Measurements from ENCODE around the gene BAG2. TPM values are rescaled to one million over a fixed set of nuclear protein-coding genes. Genes with fewer than 3 reads are reported as not detected.

BAG2 gene
- total RNA-seq, 1 donor from 2014 or later, result 8.8 TPM

DNA sequence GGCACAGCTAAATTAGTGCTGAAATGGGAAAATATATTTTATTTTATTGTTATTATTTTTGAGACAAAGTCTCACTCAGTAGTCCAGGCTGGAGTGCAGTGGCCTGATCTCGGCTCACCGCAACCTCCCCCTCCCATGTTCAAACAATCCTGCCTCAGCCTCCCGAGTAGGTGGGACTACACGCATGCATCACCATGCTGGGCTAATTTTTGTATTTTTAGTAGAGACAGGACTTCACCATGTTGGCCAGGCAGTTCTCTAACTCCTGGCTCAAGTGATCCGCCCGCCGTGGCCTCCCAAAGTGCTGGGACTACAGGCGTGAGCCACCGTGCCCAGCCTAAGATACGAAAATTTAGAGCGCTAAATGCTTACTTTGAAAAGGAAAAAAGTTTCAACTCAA lies 45.1 kb downstream of the BAG2 start:
- Histone ChIP-seq H3K4me1 (peaks cover 36% of the 10 kb centered on the region), H3K9me3 (no peaks in the 10 kb centered on the region), H3K36me3 (no peaks in the 10 kb centered on the region), H3K4me3 (no peak overlapping the region), H3K27ac (no peak overlapping the region), H3K27me3 (no peaks in the 10 kb centered on the region)
- TF ChIP-seq POLR2A (IDR thresholded peaks at IDR 0.05), result no peak
- TF ChIP-seq, protein P1, sequence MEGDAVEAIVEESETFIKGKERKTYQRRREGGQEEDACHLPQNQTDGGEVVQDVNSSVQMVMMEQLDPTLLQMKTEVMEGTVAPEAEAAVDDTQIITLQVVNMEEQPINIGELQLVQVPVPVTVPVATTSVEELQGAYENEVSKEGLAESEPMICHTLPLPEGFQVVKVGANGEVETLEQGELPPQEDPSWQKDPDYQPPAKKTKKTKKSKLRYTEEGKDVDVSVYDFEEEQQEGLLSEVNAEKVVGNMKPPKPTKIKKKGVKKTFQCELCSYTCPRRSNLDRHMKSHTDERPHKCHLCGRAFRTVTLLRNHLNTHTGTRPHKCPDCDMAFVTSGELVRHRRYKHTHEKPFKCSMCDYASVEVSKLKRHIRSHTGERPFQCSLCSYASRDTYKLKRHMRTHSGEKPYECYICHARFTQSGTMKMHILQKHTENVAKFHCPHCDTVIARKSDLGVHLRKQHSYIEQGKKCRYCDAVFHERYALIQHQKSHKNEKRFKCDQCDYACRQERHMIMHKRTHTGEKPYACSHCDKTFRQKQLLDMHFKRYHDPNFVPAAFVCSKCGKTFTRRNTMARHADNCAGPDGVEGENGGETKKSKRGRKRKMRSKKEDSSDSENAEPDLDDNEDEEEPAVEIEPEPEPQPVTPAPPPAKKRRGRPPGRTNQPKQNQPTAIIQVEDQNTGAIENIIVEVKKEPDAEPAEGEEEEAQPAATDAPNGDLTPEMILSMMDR (IDR thresholded peaks at IDR 0.05), result no peak
- no peak for TF ChIP-seq POLR2AphosphoS5 (IDR thresholded peaks at IDR 0.05; ENCODE audit: insufficient read depth in 1 of 2, low read depth in 1 of 2)
- no peak for DNase-seq (ENCODE audit: extremely low spot score in 2 of 2)
- intact Hi-C loops (cut with DNase I), result no loop called here

DNA sequence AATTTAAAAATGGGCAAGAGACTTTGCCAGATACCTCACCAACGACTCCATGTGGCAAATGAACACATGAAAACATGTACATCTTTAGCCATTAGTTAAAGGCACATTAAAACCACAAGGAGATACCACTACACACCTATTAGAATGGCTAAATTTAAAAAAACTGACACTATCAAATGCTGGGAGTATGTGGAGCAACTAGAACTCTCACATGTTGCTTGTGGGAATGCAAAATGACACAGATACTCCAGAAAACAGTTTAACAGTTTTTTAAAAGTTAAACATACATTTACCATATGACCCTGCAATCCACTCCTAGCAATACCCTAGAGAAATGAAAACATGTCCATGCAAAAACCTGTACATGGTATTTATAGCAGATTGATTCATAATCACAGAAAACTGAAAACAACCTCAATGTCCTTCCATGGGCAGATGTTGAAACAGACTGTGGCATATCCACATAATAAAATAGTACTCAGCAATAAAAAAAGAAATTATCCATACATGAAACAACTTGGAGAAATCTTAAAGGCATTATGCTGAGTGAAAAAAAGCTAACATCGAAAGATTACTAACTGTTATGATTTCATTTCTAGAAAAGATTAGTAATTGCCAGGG lies 48.1 kb downstream of the BAG2 start:
- DNase-seq (ENCODE audit: extremely low spot score in 2 of 2), result no peak
- Histone ChIP-seq H3K27me3 (no peaks in the 10 kb centered on the region), H3K9me3 (no peaks in the 10 kb centered on the region), H3K4me3 (no peak overlapping the region), H3K27ac (no peak overlapping the region), H3K4me1 (peaks cover 46% of the 10 kb centered on the region), H3K36me3 (no peaks in the 10 kb centered on the region)
- intact Hi-C loops (cut with DNase I), result loop anchor here (5.0 kb wide), 1 partner anchor 42 kb away; no protein-coding TSS in a partner anchor
- TF ChIP-seq POLR2AphosphoS5 (IDR thresholded peaks at IDR 0.05; ENCODE audit: insufficient read depth in 1 of 2, low read depth in 1 of 2) (no peak), POLR2A (IDR thresholded peaks at IDR 0.05) (no peak)

DNA sequence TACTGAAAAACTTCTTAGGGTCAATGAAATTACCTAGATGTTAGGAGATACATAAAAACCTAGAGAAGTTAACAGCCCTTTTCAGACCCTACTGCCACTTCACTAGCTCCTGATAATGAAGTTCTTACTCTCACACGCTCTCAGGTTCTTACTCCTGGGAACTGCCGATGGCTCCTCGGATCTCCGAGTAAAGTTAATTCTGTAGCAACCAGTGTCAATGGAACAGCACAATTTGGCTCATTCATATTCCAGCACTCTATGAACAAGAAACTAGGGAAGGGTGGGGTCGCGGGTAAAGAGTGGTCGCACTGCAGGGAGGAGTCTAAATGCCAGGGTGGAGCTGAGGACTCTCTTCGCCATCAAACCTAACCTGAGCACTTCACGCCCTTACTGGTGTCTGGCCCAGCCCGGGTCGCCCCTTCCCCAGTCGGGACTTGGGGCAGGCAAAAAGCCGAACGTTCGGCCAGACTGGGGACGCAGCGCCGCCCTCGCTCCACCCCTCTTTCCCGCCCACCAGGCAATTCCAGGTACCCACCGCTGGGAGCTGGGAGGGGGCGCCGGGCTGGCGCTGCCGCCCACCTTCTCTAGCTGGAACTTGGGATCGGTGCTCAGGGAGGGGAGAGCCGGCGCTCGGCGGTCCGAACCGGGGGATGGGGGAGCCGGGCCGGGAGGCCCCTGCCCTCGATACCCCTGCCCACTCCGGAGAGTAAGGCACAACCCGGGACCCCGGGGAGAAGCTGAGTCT lies 49.2 kb downstream of the BAG2 start:
- TF ChIP-seq POLR2A (IDR thresholded peaks at IDR 0.05), result no peak
- TF ChIP-seq, protein P1 (IDR thresholded peaks at IDR 0.05), result peak in 2 of 3 experiments; percentile 29 to 48

DNA sequence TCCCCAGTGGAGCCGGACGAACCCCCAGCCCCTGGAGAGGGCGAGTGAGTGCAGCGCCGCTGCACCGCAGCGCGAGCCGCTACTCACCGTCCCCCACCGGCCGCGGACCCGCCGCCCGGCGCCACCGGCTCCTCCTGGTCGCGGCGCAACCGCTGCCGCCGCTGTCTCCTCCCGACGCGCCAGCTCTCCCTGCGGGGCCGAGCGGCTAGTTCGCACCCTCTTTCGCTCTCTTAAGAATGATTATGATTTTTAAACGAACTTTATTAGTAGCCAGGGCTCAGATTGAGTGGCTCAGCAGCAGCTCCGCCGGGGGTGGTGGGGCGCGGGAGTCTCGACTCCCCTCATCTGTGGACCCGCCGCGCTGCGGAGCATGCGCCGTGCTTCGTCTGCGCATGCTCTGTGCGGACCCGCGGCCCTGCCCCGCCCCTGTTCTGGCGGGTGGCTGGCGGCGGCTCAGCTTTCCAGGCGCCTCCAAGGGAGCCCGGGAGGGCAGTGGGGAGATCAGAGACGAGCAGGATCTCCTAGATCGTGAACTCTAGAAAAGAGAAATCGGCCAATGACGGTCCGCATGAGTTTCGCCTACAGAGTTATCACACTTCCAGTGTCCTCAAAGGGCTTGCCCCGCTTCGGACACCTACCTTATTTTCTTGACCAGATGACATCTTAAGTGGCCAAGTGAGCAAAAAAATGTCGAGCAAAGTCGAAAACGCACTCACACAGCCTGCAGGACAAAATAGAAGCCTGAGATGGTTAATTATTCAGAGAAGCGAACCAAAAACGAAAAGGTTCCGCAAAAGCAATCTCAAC lies 50.0 kb downstream of the BAG2 start, which contains the start of gene RAB23:
TSS of gene RAB23 (minus strand) at position 372 of the 807 bp plus-strand sequence. CDS start 11,927 bp downstream, outside the sequence.
- Histone ChIP-seq H3K4me1 (peaks cover 35% of the 10 kb centered on the region), H3K36me3 (no peaks in the 10 kb centered on the region), H3K4me3 (peak within 1 kb of the TSS; percentile 87 to 99), H3K27me3 (no peaks in the 10 kb centered on the region), H3K27ac (peak within 1 kb of the TSS; percentile 97), H3K9me3 (no peaks in the 10 kb centered on the region)
- no peak for DNase-seq (ENCODE audit: extremely low spot score in 2 of 2)
- intact Hi-C loops (cut with DNase I), result loop anchor here (2.0 to 5.0 kb wide), 2 partner anchors 40 to 49 kb away; partner anchors contain the start of gene BAG2
- TF ChIP-seq, protein P1 (IDR thresholded peaks at IDR 0.05), result no peak
- TF ChIP-seq POLR2A (IDR thresholded peaks at IDR 0.05), result peak in 1 of 2 donors; percentile 92
- TF ChIP-seq POLR2AphosphoS5 (IDR thresholded peaks at IDR 0.05; ENCODE audit: insufficient read depth in 1 of 2, low read depth in 1 of 2), result peak; percentile 86 to 99

More for the DNA sequence above, 49.2 kb downstream of the BAG2 start:
- Histone ChIP-seq H3K36me3 (no peaks in the 10 kb centered on the region), H3K4me1 (peaks cover 43% of the 10 kb centered on the region), H3K4me3 (peak overlapping the region; percentile 87 to 99), H3K9me3 (no peaks in the 10 kb centered on the region), H3K27ac (peak overlapping the region; percentile 97), H3K27me3 (no peaks in the 10 kb centered on the region)
- intact Hi-C loops (cut with DNase I), result loop anchor here (5.0 kb wide), 1 partner anchor 41 kb away; no protein-coding TSS in a partner anchor
- DNase-seq (ENCODE audit: extremely low spot score in 2 of 2), result no peak

DNA sequence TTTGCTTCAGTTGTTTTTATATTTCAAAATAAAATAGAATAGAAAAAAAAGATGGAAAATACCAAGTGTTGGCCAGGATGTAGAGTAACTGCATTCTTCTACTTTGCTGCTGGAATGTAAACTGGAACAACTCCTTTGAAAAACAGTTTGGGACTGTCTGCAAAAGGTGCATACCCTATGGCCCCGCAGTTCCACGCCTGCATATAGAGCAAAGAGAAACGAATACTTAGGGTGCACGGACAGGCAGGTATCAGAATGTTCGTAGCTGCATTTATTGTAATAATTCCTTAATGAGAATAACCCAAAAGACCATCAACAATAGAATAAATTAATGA lies 50.6 kb downstream of the BAG2 start:
- H3K4me1 ChIP-seq, result peaks cover 30% of the 10 kb centered on the region
- H3K27me3 ChIP-seq, result no peaks in the 10 kb centered on the region
- peak overlapping the region; percentile 87 to 99 for H3K4me3 ChIP-seq
- H3K27ac ChIP-seq, result peak overlapping the region; percentile 97
- H3K9me3 ChIP-seq, result no peaks in the 10 kb centered on the region
- DNase-seq (ENCODE audit: extremely low spot score in 2 of 2), result no peak
- TF ChIP-seq, protein P1 (IDR thresholded peaks at IDR 0.05), result no peak
- TF ChIP-seq POLR2A (IDR thresholded peaks at IDR 0.05), result no peak
- H3K36me3 ChIP-seq, result no peaks in the 10 kb centered on the region
- intact Hi-C loops (cut with DNase I), result loop anchor here (2.0 to 5.0 kb wide), 2 partner anchors 40 to 50 kb away; partner anchors contain the start of gene BAG2

All from vagina (tissue), 2 donors.